22Rv1 (cell line): ENCODE measurements around the gene GTPBP10.

Experiments
- CTCF ChIP-seq: fragments of 450-650 bp; IDR thresholded peaks from 2 replicates; pipeline ENCODE4 v1.5.1; 2017; ENCODE audit warnings: mild to moderate bottlenecking
- ZFX ChIP-seq: fragments of 450-650 bp; IDR thresholded peaks from 2 replicates; pipeline ENCODE4 v1.6.1; 2017; ENCODE audit warnings: antibody characterized with exemption, borderline replicate concordance

GRCh38 chr7:90346336-90347125 is at the start of gene GTPBP10:
- peak; percentile 94 for TF ChIP-seq CTCF
- TF ChIP-seq ZFX = no peak
